ENCODE results near the gene ARL1. TPM values are rescaled to one million over a fixed set of nuclear protein-coding genes. Genes with fewer than 3 reads are reported as not detected.

The ARL1 gene
- 100 to 1,000 TPM in 1 of 3 donors, 10 to 100 TPM in 2; 65.1 to 102 (median 89.1) TPM for total RNA-seq

GRCh38 chr12:101407436-101408345 lies at the start of gene ARL1:
Gene ARL1 (minus strand): TSS chr12:101407772. CDS start chr12:101407645, 127 bp downstream.
- peaks cover 0 to 17% of the 10 kb centered on the region in 2 donors for H3K4me1 ChIP-seq
- peak; percentile 70 to 83 for DNase-seq (ENCODE audit: low spot score in 2 of 2)
- no peaks in the 10 kb centered on the region for H3K36me3 ChIP-seq
- H3K9me3 ChIP-seq = no peaks in the 10 kb centered on the region
- H3K27ac ChIP-seq = peak within 1 kb of the TSS; percentile 95
- no peaks in the 10 kb centered on the region for H3K27me3 ChIP-seq
- peak within 1 kb of the TSS; percentile 66 to 92 (median 88) for H3K4me3 ChIP-seq
- TF ChIP-seq CTCF (IDR thresholded peaks at IDR 0.05) (peak in 1 of 3 donors; percentile 9), POLR2AphosphoS5 (IDR thresholded peaks at IDR 0.05) (peak; percentile 15 to 70 (median 42)), POLR2A (IDR thresholded peaks at IDR 0.05) (no peak)
- intact Hi-C loops (cut with DNase I; ENCODE audit: low total_unique reads) = no loop called here

GRCh38 chr12:101455685-101456084 lies 48.1 kb upstream of the ARL1 start:
- H3K4me3 ChIP-seq = no peak overlapping the region
- no peak for DNase-seq (ENCODE audit: low spot score in 2 of 2)
- H3K27me3 ChIP-seq = no peaks in the 10 kb centered on the region
- H3K27ac ChIP-seq = no peak overlapping the region
- no peaks in the 10 kb centered on the region for H3K36me3 ChIP-seq
- intact Hi-C loops (cut with DNase I; ENCODE audit: low total_unique reads) = no loop called here
- H3K9me3 ChIP-seq = peaks cover 0 to 7% of the 10 kb centered on the region in 2 donors
- TF ChIP-seq POLR2A (IDR thresholded peaks at IDR 0.05) (no peak), CTCF (IDR thresholded peaks at IDR 0.05) (no peak), POLR2AphosphoS5 (IDR thresholded peaks at IDR 0.05) (no peak)
- H3K4me1 ChIP-seq = no peaks in the 10 kb centered on the region

- no peak for DNase-seq (ENCODE audit: low spot score in 2 of 2)
- H3K9me3 ChIP-seq = no peaks in the 10 kb centered on the region
- intact Hi-C loops (cut with DNase I; ENCODE audit: low total_unique reads) = no loop called here
- H3K4me3 ChIP-seq = no peak overlapping the region
- TF ChIP-seq POLR2AphosphoS5 (IDR thresholded peaks at IDR 0.05) (no peak), CTCF (IDR thresholded peaks at IDR 0.05) (no peak), POLR2A (IDR thresholded peaks at IDR 0.05) (no peak)
- no peaks in the 10 kb centered on the region for H3K4me1 ChIP-seq
- no peaks in the 10 kb centered on the region for H3K27me3 ChIP-seq
- H3K36me3 ChIP-seq = no peaks in the 10 kb centered on the region
- no peak overlapping the region for H3K27ac ChIP-seq
These were observed 34.1 kb upstream of the ARL1 start for GRCh38 chr12:101441461-101442224.

- Histone ChIP-seq H3K27me3 (no peaks in the 10 kb centered on the region), H3K4me1 (no peaks in the 10 kb centered on the region), H3K27ac (no peak overlapping the region), H3K4me3 (no peak overlapping the region), H3K9me3 (no peaks in the 10 kb centered on the region), H3K36me3 (no peaks in the 10 kb centered on the region)
- DNase-seq (ENCODE audit: low spot score in 2 of 2) = no peak
- no peak for TF ChIP-seq POLR2A (IDR thresholded peaks at IDR 0.05)
- TF ChIP-seq POLR2AphosphoS5 (IDR thresholded peaks at IDR 0.05) = no peak
- TF ChIP-seq CTCF (IDR thresholded peaks at IDR 0.05) = no peak
- intact Hi-C loops (cut with DNase I; ENCODE audit: low total_unique reads) = no loop called here
These were observed 31.7 kb upstream of the ARL1 start for GRCh38 chr12:101439236-101439635.

Data from breast epithelium (tissue), 4 donors.